Thyroid gland (tissue), 4 donors: Measurements from ENCODE around the gene TIGD4. TPM values are rescaled to one million over a fixed set of nuclear protein-coding genes. Genes with fewer than 3 reads are reported as not detected.

Experiments
- DNase-seq, 2 donors: peaks; one replicate each; pipeline ENCODE4 v3.0.0-alpha.2; 2019
- H3K27ac ChIP-seq, 3 donors: fragments of 200-600 bp; sonication (generic); 1 replicate in 2 of 3; 2 replicates in 1 of 3; pipeline ENCODE4 v1.5.1; 2016 to 2019; ENCODE audit warnings: mild to moderate bottlenecking in 1 of 3, moderate library complexity in 1 of 3
- H3K27me3 ChIP-seq: fragments of 200-600 bp; sonication (generic); one replicate; pipeline ENCODE4 v1.5.1; 2019
- H3K36me3 ChIP-seq, 2 donors: fragments of 200-600 bp; sonication (generic); one replicate each; pipeline ENCODE4 v1.5.1; 2016 to 2019
- H3K4me1 ChIP-seq, 2 donors: fragments of 200-600 bp; sonication (generic); one replicate each; pipeline ENCODE4 v1.5.1; 2017 to 2019
- H3K4me3 ChIP-seq, 3 donors: fragments of 200-600 bp; sonication (generic); replicated peaks in 1 of 3; 1 replicate in 2 of 3; 2 replicates in 1 of 3; pipeline ENCODE4 v1.5.1; 2016; ENCODE audit warnings: mild to moderate bottlenecking in 1 of 3
- H3K9me3 ChIP-seq: fragments of 200-600 bp; sonication (generic); one replicate; pipeline ENCODE4 v1.5.1; 2017
- POLR2A ChIP-seq, 2 donors: fragments of 450-650 bp; IDR thresholded peaks; one replicate each; pipeline ENCODE4 v1.6.1; 2017; ENCODE audit warnings: antibody characterized with exemption in 2 of 2, mild to moderate bottlenecking in 2 of 2, moderate library complexity in 1 of 2
- WGBS, 2 donors: methylation state at CpG; one replicate each; pipeline ENCODE4 v1.1.5; 2017; 5-methylcytosine and 5-hydroxymethylcytosine counted together
- intact Hi-C: fragments of 100-400 bp; cut with DNase I; formaldehyde crosslinking; loops from one replicate; pipeline ENCODE4 v1.15.1; 2023
- total RNA-seq, 4 donors: library from RNA; depleted of rRNA; stranded (reverse); fragments of >200 nt; gene quantifications; one replicate each; pipeline ENCODE4 v1.2.3, GENCODE V29; 2016
- TF ChIP-seq, protein P1 (sequence below), 6 experiments: fragments of 200-600 bp in 3 of 6; fragments of 450-650 bp in 3 of 6; sonication (generic) in 3 of 6; IDR thresholded peaks; one replicate each; pipeline ENCODE4 v1.5.1; 2016 to 2019; ENCODE audit warnings: antibody characterized with exemption in 6 of 6, mild to moderate bottlenecking in 2 of 6, inconsistent platforms in 1 of 6, moderate library complexity in 1 of 6

TIGD4 gene
- total RNA-seq, result 1 to 10 TPM in 3 of 4 donors, under 1 TPM in 1; 0.67 to 2.4 (median 1.8) TPM

DNA sequence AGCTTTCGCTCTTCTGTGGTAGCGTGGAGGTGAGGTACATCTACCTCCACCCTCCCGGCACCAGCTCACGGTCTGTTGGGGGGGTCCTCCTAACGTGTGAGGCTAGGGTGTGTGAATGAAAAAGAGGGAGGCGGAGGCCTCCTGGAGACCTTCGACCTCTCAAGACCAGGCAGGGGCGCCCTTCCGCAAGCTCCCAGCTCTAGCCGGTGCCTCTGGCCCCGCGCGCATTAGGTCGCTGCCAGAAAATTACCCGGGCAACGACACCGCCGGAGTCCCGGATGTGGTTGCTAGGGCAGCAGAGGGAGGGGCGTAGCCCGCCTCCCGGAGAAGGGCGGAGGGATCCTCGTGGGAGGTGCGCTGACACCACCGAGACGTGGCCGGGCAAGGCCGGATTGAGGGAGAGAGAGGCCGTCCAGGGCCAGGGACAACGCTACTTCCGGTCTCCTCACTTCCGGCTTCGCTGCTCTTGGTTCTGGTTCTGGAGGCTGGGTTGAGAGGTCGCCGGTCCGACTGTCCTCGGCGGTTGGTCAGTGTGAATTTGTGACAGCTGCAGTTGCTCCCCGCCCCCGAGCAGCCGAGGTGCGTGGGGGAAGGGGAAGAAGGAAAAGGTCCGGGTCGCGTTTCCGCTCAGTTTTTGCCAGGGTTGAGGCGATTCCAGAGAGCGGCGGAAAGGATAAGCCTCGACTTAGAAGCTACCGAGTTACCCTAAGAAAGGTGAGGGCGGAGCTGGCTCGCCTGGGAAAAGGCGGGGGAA, at the start of gene TIGD4, which contains the start of gene ARFIP1:
Gene TIGD4, minus strand, starts transcription at position 218 of the 754 bp plus-strand sequence. CDS start 8,726 bp downstream, outside the sequence.
Gene ARFIP1, plus strand, starts transcription at position 442 of the 754 bp plus-strand sequence. CDS start 49,680 bp downstream, outside the sequence.
- Histone ChIP-seq H3K36me3 (no peaks in the 10 kb centered on the region), H3K27me3 (no peaks in the 10 kb centered on the region), H3K4me1 (peaks cover 3 to 12% of the 10 kb centered on the region in 2 donors), H3K4me3 (peak within 1 kb of the TSS; percentile 21 to 92 (median 54)), H3K27ac (peak within 1 kb of the TSS; percentile 79 to 87 (median 86)), H3K9me3 (no peaks in the 10 kb centered on the region)
- TF ChIP-seq, protein P1, sequence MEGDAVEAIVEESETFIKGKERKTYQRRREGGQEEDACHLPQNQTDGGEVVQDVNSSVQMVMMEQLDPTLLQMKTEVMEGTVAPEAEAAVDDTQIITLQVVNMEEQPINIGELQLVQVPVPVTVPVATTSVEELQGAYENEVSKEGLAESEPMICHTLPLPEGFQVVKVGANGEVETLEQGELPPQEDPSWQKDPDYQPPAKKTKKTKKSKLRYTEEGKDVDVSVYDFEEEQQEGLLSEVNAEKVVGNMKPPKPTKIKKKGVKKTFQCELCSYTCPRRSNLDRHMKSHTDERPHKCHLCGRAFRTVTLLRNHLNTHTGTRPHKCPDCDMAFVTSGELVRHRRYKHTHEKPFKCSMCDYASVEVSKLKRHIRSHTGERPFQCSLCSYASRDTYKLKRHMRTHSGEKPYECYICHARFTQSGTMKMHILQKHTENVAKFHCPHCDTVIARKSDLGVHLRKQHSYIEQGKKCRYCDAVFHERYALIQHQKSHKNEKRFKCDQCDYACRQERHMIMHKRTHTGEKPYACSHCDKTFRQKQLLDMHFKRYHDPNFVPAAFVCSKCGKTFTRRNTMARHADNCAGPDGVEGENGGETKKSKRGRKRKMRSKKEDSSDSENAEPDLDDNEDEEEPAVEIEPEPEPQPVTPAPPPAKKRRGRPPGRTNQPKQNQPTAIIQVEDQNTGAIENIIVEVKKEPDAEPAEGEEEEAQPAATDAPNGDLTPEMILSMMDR (IDR thresholded peaks at IDR 0.05), result peak in 3 of 6 experiments; percentile 18 to 37 (median 23)
- TF ChIP-seq POLR2A (IDR thresholded peaks at IDR 0.05), result peak in 1 of 2 donors; percentile 72
- intact Hi-C loops, result no loop called here
- DNase-seq, result peak; percentile 98
- WGBS, 2 donors, result 0 to 1% methylated on average over 25 to 53 of the region's 55 CpGs

DNA sequence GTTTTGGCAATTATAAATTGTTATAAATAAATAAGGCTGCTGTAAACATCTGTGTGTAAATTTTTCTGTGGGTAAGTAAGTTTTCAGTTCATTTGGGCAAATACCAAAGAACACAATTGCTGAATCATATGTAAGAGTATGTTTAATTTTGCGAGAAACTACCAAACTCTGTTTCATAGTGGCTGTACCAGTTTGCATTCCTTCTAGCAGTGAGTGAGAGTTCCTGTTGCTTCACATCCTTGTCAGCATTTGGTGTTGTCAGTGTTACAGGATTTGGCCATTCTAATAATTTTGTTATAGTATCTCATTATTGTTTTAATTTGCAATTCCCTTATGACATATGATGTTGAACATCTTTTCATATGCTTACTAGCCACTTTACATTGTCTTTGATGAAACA, 48.6 kb upstream of the TIGD4 start:
- no peaks in the 10 kb centered on the region for H3K27me3 ChIP-seq
- no peak overlapping the region for H3K4me3 ChIP-seq
- no peak for DNase-seq
- intact Hi-C loops, result no loop called here
- no peak for TF ChIP-seq POLR2A (IDR thresholded peaks at IDR 0.05)
- TF ChIP-seq, protein P1 (IDR thresholded peaks at IDR 0.05), result no peak
- H3K4me1 ChIP-seq, result no peaks in the 10 kb centered on the region
- H3K27ac ChIP-seq, result no peak overlapping the region
- no peaks in the 10 kb centered on the region for H3K36me3 ChIP-seq
- no peaks in the 10 kb centered on the region for H3K9me3 ChIP-seq
- WGBS, 2 donors, result 100% methylated on average over 1 of the region's 1 CpG

DNA sequence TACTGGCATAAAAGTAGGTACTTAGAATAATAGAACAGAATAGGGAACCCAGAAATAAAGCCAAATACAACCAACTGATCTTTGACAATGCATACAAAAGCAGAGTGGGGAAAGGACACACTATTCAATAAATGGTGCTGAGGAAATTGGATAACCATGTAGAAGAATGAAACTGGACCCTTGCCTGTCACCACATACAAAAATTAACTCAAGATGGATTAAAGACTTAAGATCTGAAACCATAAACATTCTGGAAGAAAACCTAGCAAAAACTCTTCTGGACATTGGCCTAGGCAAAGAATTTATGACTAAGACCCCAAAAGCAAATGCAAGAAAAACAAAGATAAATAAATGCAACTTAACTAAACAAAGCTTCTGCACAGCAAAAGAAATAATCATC, 45.8 kb upstream of the TIGD4 start:
- DNase-seq, result no peak
- intact Hi-C loops, result no loop called here
- Histone ChIP-seq H3K4me1 (peaks cover 0 to 5% of the 10 kb centered on the region in 2 donors), H3K27ac (no peak overlapping the region), H3K36me3 (no peaks in the 10 kb centered on the region), H3K4me3 (no peak overlapping the region), H3K27me3 (no peaks in the 10 kb centered on the region), H3K9me3 (no peaks in the 10 kb centered on the region)
- TF ChIP-seq POLR2A (IDR thresholded peaks at IDR 0.05), result no peak
- TF ChIP-seq, protein P1 (IDR thresholded peaks at IDR 0.05), result no peak

DNA sequence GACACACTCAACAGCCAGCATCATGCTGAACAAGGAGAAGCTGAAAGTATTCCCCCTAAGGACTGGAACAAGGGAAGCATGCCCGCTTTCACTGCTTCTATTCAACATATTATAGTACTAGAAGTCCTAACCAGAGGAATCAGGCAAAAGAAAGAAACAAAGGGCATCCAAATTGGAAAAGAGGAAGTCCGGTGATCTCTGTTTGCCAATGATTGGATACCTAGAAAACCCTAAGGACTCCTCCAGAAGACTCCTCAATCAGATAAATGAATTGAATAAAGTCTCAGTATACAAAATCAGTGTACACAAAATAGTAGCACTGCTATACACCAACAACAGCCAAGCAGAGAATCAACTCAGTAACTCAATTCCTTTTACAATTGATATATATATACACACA, 45.0 kb upstream of the TIGD4 start:
- DNase-seq, result no peak
- TF ChIP-seq POLR2A (IDR thresholded peaks at IDR 0.05), result no peak
- TF ChIP-seq, protein P1 (IDR thresholded peaks at IDR 0.05), result no peak
- H3K9me3 ChIP-seq, result no peaks in the 10 kb centered on the region
- H3K4me1 ChIP-seq, result peaks cover 0 to 5% of the 10 kb centered on the region in 2 donors
- no peaks in the 10 kb centered on the region for H3K27me3 ChIP-seq
- intact Hi-C loops, result no loop called here
- H3K36me3 ChIP-seq, result no peaks in the 10 kb centered on the region
- WGBS, 2 donors, result 97 to 99% methylated on average over 2 of the region's 2 CpGs
- no peak overlapping the region for H3K27ac ChIP-seq
- no peak overlapping the region for H3K4me3 ChIP-seq

DNA sequence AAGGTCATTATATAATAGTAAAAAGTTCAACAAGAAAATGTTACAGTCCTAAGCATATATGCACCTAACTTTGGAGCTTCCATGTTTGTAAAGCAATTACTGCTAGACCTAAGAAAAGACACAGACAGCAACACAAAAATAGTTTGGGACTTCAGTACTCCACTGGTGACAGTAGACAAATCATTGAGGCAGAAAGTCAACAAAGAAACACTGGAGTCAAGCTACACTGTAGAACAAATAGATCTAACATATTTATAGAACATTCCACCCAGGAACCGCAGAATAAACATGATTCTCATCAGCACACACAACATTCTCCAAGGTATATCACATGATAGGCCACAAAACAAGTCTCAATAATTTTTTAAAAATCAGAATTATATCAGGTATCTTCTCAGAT, 42.8 kb upstream of the TIGD4 start:
- Histone ChIP-seq H3K9me3 (no peaks in the 10 kb centered on the region), H3K4me1 (peaks cover 0 to 5% of the 10 kb centered on the region in 2 donors), H3K4me3 (no peak overlapping the region), H3K27ac (no peak overlapping the region), H3K36me3 (no peaks in the 10 kb centered on the region), H3K27me3 (no peaks in the 10 kb centered on the region)
- DNase-seq, result no peak
- intact Hi-C loops, result no loop called here
- TF ChIP-seq, protein P1 (IDR thresholded peaks at IDR 0.05), result no peak
- no peak for TF ChIP-seq POLR2A (IDR thresholded peaks at IDR 0.05)
- 94 to 100% methylated on average over 1 of the region's 1 CpG for WGBS, 2 donors
